ENCODE measurements around the gene PCBP2. TPM values are rescaled to one million over a fixed set of nuclear protein-coding genes. Genes with fewer than 3 reads are reported as not detected.

PCBP2 gene
- total RNA-seq, 3 donors from 2014 or later, result 512 to 722 (median 529) TPM

DNA sequence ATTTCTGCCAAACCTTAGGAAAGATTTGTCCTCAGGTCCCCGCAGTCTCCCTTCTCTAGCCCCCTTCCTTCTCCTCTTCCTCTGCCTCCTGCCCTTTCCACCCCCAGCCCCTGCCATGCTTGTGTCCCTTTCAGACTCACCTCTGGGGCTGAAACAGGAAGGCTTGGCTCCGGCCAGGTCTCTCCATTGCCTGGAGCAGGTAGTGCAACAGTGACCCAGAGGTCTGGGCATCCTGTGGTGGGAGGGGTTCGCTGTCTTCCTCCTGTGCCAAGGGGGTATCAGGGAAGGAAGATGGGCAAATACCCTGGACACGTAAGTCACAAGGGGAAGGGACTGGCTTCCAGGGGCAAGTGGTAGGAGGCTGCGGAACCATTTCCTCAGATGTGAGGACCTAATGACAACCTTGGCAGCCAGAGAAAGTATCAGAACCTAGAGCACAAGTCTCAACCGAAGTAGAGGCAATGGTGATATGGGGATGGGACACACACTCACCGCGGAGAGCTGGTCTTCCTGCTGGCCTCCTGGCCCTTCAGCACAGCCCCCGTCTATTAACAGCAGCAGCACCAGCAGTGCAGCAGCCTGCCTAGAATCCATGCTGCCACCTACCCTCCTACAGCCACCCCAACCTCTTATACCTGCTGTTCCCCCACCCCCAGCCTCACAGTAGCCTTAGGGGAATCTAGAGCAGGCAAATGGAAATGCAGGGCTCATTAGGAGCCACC lies 55.1 kb downstream of the PCBP2 start, which contains the start of gene NPFF:
Gene NPFF, minus strand, starts transcription at position 604 of the 722 bp plus-strand sequence. Its CDS starts 10 bp downstream, at position 594.
- no peaks in the 10 kb centered on the region for H3K36me3 ChIP-seq
- no peak for TF ChIP-seq POLR2AphosphoS5 (IDR thresholded peaks at IDR 0.05)
- TF ChIP-seq POLR2A (IDR thresholded peaks at IDR 0.05), result no peak
- TF ChIP-seq, protein P1, sequence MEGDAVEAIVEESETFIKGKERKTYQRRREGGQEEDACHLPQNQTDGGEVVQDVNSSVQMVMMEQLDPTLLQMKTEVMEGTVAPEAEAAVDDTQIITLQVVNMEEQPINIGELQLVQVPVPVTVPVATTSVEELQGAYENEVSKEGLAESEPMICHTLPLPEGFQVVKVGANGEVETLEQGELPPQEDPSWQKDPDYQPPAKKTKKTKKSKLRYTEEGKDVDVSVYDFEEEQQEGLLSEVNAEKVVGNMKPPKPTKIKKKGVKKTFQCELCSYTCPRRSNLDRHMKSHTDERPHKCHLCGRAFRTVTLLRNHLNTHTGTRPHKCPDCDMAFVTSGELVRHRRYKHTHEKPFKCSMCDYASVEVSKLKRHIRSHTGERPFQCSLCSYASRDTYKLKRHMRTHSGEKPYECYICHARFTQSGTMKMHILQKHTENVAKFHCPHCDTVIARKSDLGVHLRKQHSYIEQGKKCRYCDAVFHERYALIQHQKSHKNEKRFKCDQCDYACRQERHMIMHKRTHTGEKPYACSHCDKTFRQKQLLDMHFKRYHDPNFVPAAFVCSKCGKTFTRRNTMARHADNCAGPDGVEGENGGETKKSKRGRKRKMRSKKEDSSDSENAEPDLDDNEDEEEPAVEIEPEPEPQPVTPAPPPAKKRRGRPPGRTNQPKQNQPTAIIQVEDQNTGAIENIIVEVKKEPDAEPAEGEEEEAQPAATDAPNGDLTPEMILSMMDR (IDR thresholded peaks at IDR 0.05), result no peak
- H3K27ac ChIP-seq, result peak within 1 kb of the TSS; percentile 21 to 45
- no peaks in the 10 kb centered on the region for H3K27me3 ChIP-seq
- H3K4me3 ChIP-seq, result no peak within 1 kb of the TSS
- intact Hi-C loops (cut with DNase I; ENCODE audit: low total_unique reads), result no loop called here
- no peaks in the 10 kb centered on the region for H3K9me3 ChIP-seq
- peaks cover under 1 to 3% of the 10 kb centered on the region in 2 donors for H3K4me1 ChIP-seq
- no peak for DNase-seq (ENCODE audit: low spot score in 2 of 2)

DNA sequence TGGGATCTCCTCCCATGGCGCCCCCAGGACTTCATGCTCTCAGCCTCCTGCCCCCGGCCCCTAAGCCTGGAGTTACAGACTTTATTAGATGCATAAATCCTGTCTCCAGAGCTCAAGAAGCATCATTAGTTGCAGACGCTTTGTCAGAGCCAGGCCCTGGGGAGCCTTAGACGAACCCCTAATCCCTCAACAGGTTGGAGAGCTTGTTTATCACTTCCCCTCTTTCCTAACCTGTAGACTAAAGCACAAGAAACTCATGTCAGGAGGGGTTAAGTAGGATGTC lies 55.6 kb downstream of the PCBP2 start:
- DNase-seq (ENCODE audit: low spot score in 2 of 2), result no peak
- Histone ChIP-seq H3K4me1 (no peaks in the 10 kb centered on the region), H3K27ac (no peak overlapping the region), H3K27me3 (no peaks in the 10 kb centered on the region), H3K4me3 (no peak overlapping the region), H3K36me3 (no peaks in the 10 kb centered on the region), H3K9me3 (no peaks in the 10 kb centered on the region)
- intact Hi-C loops (cut with DNase I; ENCODE audit: low total_unique reads), result no loop called here
- no peak for TF ChIP-seq POLR2AphosphoS5 (IDR thresholded peaks at IDR 0.05)
- TF ChIP-seq POLR2A (IDR thresholded peaks at IDR 0.05), result no peak
- TF ChIP-seq, protein P1 (IDR thresholded peaks at IDR 0.05), result no peak

DNA sequence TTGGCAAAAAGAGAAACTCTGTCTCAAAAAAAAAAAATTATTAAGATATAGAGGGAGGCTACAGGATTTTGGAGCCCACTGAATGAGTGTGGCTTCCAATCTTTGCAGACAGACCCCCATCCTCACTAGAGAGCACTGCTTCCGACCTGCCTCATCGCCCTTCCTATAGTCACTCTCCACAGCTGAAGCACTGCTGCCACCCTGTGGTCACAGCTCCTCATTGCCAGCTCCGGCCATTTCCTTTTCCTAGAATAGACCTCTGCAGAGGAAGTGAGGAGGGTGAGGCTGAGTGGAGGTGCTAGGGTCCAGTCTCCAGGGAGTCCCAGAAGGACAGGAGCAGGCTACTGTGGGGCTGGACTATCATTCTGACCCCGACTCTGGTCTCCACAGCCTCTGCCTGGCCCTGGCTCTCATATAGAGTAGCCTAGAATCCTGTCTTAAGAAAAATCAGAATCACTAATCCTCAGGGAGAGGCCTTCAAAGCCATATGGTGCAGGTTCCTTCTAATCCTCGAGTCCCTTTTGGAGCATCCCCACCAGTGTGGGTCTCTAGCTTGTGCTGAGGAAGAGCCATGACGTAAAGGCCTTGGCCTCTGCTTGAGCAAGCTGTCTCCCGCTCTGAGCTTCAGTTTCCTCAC lies 56.8 kb downstream of the PCBP2 start:
- H3K4me3 ChIP-seq, result no peak overlapping the region
- H3K4me1 ChIP-seq, result no peaks in the 10 kb centered on the region
- peak; percentile 81 to 82 for DNase-seq (ENCODE audit: low spot score in 2 of 2)
- H3K36me3 ChIP-seq, result no peaks in the 10 kb centered on the region
- TF ChIP-seq POLR2A (IDR thresholded peaks at IDR 0.05) (no peak), POLR2AphosphoS5 (IDR thresholded peaks at IDR 0.05) (peak in 1 of 3 donors; percentile 61)
- TF ChIP-seq, protein P1 (IDR thresholded peaks at IDR 0.05), result peak; percentile 89 to 90 (median 90)
- H3K27ac ChIP-seq, result no peak overlapping the region
- no peaks in the 10 kb centered on the region for H3K9me3 ChIP-seq
- intact Hi-C loops (cut with DNase I; ENCODE audit: low total_unique reads), result no loop called here
- H3K27me3 ChIP-seq, result no peaks in the 10 kb centered on the region

DNA sequence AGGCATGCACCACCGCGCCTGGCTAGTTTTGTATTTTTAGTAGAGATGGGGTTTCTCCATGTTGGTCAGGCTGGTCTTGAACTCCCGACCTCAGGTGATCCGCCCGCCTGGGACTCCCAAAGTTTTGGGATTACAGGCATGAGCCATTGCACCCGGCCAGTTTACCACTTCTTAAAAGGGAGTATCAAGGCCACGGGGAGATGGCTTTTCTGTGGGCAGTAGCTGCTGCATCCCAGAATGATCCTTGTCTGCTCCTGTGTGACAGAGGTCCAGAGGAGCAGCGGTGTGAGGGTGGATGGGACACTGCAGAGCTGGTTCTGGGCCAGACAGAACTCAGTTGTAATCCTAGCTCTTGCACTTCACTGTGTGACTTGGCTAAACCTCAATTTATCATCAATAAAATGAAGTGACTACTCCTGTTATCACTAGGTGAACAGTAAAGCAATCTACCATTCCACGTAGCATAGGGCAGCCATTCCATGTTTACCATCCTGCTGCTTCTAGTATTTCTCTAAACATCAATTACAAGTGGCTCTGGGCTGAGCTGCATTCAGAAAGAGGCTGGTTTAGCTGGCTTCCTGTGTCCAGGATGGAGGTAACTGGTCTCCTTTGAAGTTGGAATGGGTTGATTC lies 58.4 kb downstream of the PCBP2 start:
- Histone ChIP-seq H3K4me3 (no peak overlapping the region), H3K27me3 (no peaks in the 10 kb centered on the region), H3K9me3 (no peaks in the 10 kb centered on the region), H3K36me3 (peaks cover 6% of the 10 kb centered on the region), H3K4me1 (no peaks in the 10 kb centered on the region), H3K27ac (no peak overlapping the region)
- TF ChIP-seq, protein P1 (IDR thresholded peaks at IDR 0.05), result no peak
- TF ChIP-seq POLR2AphosphoS5 (IDR thresholded peaks at IDR 0.05) (no peak), POLR2A (IDR thresholded peaks at IDR 0.05) (no peak)
- DNase-seq (ENCODE audit: low spot score in 2 of 2), result no peak
- intact Hi-C loops (cut with DNase I; ENCODE audit: low total_unique reads), result no loop called here
